Stimulated activated CD8-positive, alpha-beta memory T cell treated with anti-CD3 and anti-CD28 coated beads, Interleukin-2, amount 100 ng/mL, for 48 hours (primary cell): ENCODE measurements around the gene FAM131A.

Experiments
- DNase-seq, 2 donors: peaks; one replicate each; pipeline ENCODE4 v3.0.0-alpha.2; 2020; ENCODE audit warnings: low read depth in 2 of 2

FAM131A gene

GRCh38 chr3:184377882-184378445, 40.6 kb downstream of the FAM131A start, which contains the start of gene THPO:
TSS of gene THPO (minus strand) at chr3:184378207. CDS start at chr3:184376259, 1,948 bp downstream.
- DNase-seq: no peak

GRCh38 chr3:184378651-184379357, 41.4 kb downstream of the FAM131A start:
- DNase-seq: no peak

- no peak for DNase-seq
Observed at GRCh38 chr3:184379358-184380184, 42.2 kb downstream of the FAM131A start, which contains the start of gene CHRD. TSS of gene CHRD (plus strand) at chr3:184380054. CDS start at chr3:184380319, 265 bp downstream.

- DNase-seq: no peak
Observed at GRCh38 chr3:184380185-184380626, 42.8 kb downstream of the FAM131A start.

GRCh38 chr3:184380627-184381260, 43.3 kb downstream of the FAM131A start:
- DNase-seq: no peak

- no peak for DNase-seq
Observed at GRCh38 chr3:184381261-184382224, 44.1 kb downstream of the FAM131A start.

GRCh38 chr3:184382326-184383032, 45.1 kb downstream of the FAM131A start:
- no peak for DNase-seq

GRCh38 chr3:184383033-184383740, 45.8 kb downstream of the FAM131A start:
- no peak for DNase-seq

- no peak for DNase-seq
Observed at GRCh38 chr3:184384342-184384741, 46.9 kb downstream of the FAM131A start.

- DNase-seq: no peak
Observed at GRCh38 chr3:184384856-184385422, 47.5 kb downstream of the FAM131A start.

GRCh38 chr3:184386047-184386806, 48.8 kb downstream of the FAM131A start:
- no peak for DNase-seq

- no peak for DNase-seq
Observed at GRCh38 chr3:184387174-184387714, 49.8 kb downstream of the FAM131A start.

- DNase-seq: no peak
Observed at GRCh38 chr3:184388164-184388935, 51.0 kb downstream of the FAM131A start.

- DNase-seq: no peak
Observed at GRCh38 chr3:184388936-184389230, 51.5 kb downstream of the FAM131A start.

- no peak for DNase-seq
Observed at GRCh38 chr3:184389384-184389783, 52.0 kb downstream of the FAM131A start.

GRCh38 chr3:184389935-184390528, 52.6 kb downstream of the FAM131A start:
- no peak for DNase-seq

- no peak for DNase-seq
Observed at GRCh38 chr3:184391266-184391665, 53.9 kb downstream of the FAM131A start.
